NCI-H446 (cell line): ENCODE data around the gene LRIG1.

Experiments
- DNase-seq, 2 experiments: peaks; one replicate each; lab custom pipeline; 2025; lab: John Stamatoyannopoulos, UW

LRIG1 gene

DNA sequence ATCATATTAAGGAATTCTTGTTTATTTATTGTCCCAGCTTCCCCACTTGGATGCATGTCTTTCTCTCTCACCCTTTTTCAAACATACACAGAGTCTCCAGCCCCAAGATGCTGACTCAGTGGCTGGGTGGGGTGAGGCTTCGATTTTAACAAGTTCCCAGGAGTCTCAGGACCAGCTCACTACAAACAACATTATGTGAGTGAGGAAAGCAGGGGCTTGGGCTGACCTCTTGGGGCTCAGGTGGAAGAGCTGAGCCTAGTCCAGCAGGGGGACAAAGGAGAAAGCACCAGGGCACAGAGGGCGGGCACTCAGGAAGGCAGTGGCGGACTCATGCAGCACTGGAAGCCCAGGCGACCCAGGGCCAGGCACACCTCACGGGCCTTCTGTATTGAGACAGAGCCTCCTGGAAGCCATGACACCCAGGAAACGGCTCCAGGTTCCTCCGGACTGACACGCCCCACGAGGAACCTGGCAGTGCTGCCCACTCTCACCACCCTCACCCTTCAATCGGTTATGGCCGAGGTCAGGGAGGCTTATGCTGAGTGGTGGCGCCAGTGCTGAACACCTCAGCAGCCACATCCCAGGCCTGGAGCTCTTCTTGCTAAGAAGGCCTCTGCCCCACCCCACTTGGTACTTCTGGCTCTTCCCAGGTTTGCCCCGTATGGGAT, 97.4 kb downstream of the LRIG1 start:
- DNase-seq = no peak

- no peak for DNase-seq
These were observed 98.1 kb downstream of the LRIG1 start for GRCh38 chr3:66402596-66403290.

DNA sequence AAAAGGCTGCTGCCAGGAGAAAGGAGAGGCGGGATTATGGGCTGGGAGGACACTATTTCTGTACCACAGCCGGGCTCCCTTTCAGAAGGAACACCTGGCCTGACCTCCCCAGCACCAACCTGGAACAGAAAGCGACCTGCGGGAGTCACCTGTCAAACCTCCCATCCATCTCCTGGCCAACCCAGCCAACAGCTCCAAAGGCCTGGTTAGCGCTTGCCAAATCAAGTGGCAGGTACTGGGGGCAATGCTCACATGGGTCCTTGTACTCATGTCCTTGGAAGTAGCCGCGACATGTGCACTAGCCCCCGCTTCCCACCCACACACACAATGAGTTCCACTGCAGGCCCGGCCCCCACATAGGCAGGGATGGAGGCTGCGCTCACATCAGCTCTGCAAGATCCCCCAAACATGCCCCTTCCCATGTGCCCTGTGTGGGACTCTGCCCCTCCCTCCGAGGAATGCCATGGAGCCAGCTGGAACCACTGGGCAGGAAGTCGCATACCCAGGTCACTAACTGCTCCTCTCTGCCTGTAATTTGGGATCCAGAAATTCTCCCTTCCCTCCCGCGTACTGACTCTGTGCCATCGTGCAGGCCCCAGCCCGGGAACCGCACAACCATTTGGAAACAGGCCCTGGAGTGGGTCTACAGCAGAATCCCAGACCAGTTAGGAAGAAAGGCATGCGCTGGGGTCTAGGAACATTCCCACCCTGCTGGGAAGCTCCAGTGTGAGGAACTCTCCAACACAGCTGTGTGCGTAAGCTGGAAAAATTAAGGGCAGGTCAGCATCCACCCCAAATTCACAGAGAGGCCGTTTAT, 98.9 kb downstream of the LRIG1 start:
- DNase-seq = peak in 1 of 2 experiments; percentile 32

GRCh38 chr3:66401157-66401550, 99.7 kb downstream of the LRIG1 start:
- no peak for DNase-seq

DNA sequence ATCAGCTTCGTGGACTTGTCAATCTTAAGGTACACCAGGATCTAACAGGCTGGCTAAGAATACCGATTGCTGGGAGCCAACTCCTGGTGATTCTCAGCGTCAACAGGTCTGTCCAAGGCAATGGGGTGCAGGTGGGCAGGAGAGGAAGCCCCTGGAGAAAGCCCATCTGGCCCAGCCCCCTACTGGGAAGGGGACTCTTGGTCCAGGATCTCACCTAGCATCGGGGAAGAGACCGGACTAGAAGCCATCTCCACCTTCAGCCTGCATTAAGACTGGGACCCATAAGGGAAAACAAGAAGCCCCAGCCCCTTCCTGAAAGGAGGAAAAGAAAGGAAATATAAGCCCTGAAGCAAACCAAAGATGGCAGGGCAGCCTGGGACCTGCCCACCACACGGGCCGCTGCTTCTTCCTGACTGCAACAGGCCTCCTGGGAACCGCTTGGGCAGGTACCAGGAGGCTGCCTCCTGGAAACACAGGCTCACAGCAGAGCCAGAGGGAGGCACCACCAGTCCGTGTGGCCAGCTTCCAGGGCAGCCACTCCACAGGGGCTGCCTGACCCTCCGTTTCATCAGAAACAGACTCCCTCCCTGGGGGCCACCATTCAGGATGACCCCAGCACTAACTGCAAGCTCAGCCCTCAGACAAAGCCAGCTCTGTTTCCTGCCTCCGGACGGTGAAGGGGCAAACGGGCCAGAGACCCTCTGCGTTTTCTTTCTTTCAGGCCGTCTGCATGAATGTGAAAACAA, 100.2 kb downstream of the LRIG1 start:
- DNase-seq = peak in 1 of 2 experiments; percentile 12

GRCh38 chr3:66399529-66400232, 101.1 kb downstream of the LRIG1 start:
- DNase-seq = no peak

GRCh38 chr3:66398228-66399025, 102.4 kb downstream of the LRIG1 start:
- DNase-seq = peak in 1 of 2 experiments; percentile 81

GRCh38 chr3:66397745-66398144, 103.1 kb downstream of the LRIG1 start:
- no peak for DNase-seq

DNA sequence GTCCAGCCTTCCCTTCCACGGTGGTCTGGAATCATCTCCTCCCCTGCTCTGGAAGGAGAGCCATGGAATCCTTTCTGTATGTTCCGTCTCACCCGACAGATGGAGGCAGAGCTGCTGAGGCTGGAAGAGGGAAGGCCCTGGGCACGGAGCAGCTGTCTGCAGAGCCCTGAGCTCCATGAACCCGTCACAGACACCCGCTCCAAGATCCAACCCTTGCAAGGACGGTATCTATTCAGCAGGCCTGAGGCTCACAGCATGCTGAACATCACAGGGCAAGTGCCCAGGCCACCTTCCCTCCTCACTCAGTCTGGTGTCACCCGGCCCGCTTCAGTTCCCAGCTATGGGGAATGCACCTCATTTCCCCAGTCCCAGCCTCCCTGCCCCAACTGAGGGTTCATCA, 103.9 kb downstream of the LRIG1 start:
- DNase-seq = no peak

DNA sequence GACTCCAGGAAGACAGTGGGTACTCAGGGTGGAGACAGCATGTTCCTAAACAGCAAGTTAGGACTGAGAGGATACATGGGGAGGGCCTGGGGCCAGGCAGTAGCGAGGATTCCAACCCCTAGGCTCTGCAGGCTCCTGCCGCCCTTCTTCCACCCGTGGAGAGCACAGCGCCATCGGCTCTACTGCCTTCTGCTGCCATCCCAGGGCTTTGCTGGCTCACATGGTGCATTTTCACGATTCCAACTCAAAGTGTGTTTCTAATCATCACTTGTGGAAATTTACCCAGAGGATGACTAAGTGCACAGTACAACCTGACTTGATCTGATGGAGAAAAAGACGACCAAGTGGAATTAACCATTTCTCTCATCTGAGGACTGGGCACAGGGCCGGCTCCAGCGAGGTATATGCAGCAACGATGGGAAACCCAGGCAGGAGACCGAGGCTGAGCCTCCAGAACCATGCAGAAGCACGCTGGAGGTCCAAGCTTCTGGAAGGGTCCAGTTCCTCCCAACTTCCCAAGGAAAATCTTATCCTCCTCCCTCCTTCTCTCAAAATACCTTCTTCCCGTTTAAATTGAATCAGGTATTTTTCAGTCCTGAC, 104.6 kb downstream of the LRIG1 start:
- no peak for DNase-seq

DNA sequence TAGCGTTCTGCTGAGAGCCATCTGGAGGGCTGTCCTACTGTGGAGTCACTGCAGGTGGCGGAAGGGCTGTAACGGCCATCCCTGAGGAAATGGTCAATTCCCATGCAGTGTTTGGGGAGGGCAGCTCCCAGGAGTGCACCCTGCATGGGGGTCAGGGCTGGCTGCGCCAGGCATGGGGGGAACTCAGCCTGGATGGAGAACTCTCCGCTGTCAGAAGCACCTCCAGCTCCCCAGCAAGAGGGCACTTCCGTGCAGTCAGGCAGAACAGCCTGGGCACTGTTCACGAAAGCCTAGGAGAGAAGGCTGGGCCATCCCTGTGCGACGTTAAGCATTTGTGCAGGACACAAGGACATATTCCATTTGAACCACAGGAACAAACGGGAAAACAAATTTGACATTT, 105.2 kb downstream of the LRIG1 start:
- DNase-seq = no peak

GRCh38 chr3:66394753-66395249, 106.0 kb downstream of the LRIG1 start:
- no peak for DNase-seq

DNA sequence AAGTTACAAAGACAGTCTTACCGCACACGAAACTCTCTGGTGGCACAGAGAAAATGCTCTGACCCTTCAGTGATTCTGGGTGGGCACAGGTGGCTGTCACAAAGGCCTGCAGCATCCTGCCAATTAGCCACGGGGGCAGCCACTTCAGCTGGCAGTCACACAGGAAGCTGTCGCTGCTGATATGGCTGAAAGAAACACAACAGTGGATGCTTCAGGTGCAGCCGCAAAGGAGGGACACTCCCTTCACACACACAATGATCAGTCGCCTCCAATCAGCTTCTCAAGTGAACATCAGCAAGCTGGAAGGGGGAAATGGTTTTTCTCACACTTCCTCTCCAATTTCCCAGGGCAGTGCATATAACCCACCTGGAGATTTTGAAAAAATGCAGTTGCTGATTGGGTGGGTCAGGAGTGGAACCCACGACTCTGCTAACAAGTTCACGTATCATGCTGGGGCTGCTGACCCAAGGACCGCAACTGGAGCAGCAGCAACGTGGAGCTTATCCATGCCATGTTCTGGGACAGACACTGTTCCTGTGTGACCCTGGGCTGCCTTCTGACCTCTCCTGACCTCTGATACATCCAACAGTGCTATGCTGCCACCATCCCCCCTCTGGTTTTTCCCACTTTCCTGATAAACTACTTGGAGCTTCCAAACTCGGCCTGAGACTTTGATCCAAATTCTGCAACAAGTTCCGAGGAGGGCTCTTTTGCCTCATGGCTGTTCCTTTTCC, 106.6 kb downstream of the LRIG1 start:
- DNase-seq = no peak

GRCh38 chr3:66393333-66394005, 107.4 kb downstream of the LRIG1 start:
- no peak for DNase-seq

GRCh38 chr3:66392966-66393332, 107.9 kb downstream of the LRIG1 start:
- DNase-seq = no peak

GRCh38 chr3:66392512-66392911, 108.3 kb downstream of the LRIG1 start:
- no peak for DNase-seq

DNA sequence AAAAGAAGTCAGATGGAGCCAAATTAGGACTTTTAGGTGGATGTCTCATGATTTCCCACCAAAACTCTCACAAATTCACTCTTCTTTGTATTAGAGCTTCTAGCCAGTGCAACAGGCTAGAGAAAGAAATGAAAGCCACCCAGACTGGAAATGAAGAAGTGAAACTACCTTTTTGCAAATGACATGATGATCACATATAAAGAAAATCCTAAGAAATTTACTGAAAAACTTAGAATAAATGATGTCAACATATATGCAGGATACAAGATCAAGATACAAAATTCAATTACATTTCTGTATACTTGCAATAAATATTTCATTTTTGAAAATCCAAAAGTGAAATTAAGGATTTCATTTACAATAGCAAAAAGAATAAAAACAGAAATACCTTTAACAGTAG, 110.8 kb downstream of the LRIG1 start:
- DNase-seq = no peak

DNA sequence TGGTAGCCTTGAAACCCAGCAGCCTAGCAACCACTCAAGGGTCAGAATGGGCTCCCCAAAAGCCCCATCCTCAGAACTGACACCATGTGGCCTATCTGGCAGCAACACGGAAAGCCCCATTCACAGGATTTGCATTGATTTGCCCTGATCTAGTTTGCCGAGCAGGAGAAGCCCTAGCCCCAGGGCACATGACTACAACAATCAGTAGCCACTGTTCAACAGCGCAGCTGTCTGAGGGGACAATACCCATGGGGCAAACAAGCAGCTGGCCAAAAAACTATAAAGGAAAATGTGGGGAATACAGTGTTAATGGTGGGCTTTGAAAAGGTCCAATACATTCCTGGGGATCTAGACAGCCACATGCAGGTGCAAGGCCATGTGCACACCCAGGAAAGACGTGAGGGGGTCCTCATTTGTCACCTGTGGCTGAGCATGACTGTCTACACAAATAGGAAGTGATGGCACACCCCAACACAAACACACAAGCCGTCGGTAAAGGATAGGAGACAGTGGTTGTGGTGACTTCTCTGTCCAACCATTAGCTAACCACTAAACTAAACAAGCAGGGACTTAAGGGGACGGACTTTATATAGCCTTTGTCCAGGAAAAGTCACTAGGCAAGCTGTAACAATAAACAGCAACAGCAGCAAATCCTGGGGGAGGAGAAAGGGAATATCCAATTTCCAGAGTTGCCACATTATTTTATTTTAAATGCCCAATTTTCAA, 113.7 kb downstream of the LRIG1 start:
- no peak for DNase-seq
